HG02642 (cell line): ENCODE results near the gene STMN1.
A peak's percentile ranks its signal among the peaks of the same experiment; 100 is the strongest.

Source experiments
- ATAC-seq: cut with Tn5 transposase; IDR thresholded peaks from one replicate; pipeline ENCODE4 v1.9.1; 2021; ENCODE audit warnings: mild to moderate bottlenecking; ENCODE audit not compliant: unreplicated experiment, poor library complexity

STMN1 gene

GRCh38 chr1:25922056-25922970 lies 16.1 kb upstream of the STMN1 start:
- ATAC-seq = no peak

- ATAC-seq = no peak
Observed at GRCh38 chr1:25918615-25919014, 12.4 kb upstream of the STMN1 start.

- ATAC-seq = no peak
Observed at GRCh38 chr1:25917996-25918395, 11.8 kb upstream of the STMN1 start.

GRCh38 chr1:25916460-25916859 lies 10.2 kb upstream of the STMN1 start:
- ATAC-seq = no peak

- no peak for ATAC-seq
Observed at GRCh38 chr1:25914074-25914995, 8.1 kb upstream of the STMN1 start.

GRCh38 chr1:25913206-25913605 lies 7.0 kb upstream of the STMN1 start:
- no peak for ATAC-seq

GRCh38 chr1:25912076-25912831 lies 6.0 kb upstream of the STMN1 start:
- no peak for ATAC-seq

GRCh38 chr1:25911162-25911561 lies 4.9 kb upstream of the STMN1 start:
- ATAC-seq = no peak

GRCh38 chr1:25909040-25909439 lies 2.8 kb upstream of the STMN1 start:
- no peak for ATAC-seq

GRCh38 chr1:25908161-25908560 lies 1.9 kb upstream of the STMN1 start:
- no peak for ATAC-seq

GRCh38 chr1:25907601-25908000 lies 1.4 kb upstream of the STMN1 start:
- no peak for ATAC-seq

GRCh38 chr1:25906644-25907300 lies 553 bp upstream of the STMN1 start:
- ATAC-seq = no peak

- peak; percentile 77 for ATAC-seq
Observed at GRCh38 chr1:25904943-25905679, 1.1 kb downstream of the STMN1 start.

GRCh38 chr1:25903986-25904385 lies 2.2 kb downstream of the STMN1 start:
- ATAC-seq = no peak

- no peak for ATAC-seq
Observed at GRCh38 chr1:25902462-25902861, 3.8 kb downstream of the STMN1 start.

- ATAC-seq = no peak
Observed at GRCh38 chr1:25900219-25900618, 6.0 kb downstream of the STMN1 start.

- no peak for ATAC-seq
Observed at GRCh38 chr1:25899792-25900191, 6.4 kb downstream of the STMN1 start.

- no peak for ATAC-seq
Observed at GRCh38 chr1:25898223-25899015, 7.8 kb downstream of the STMN1 start.
